CD4-positive, alpha-beta T cell (primary cell): ENCODE data around the gene MYBPH. TPM values are rescaled to one million over a fixed set of nuclear protein-coding genes. Genes with fewer than 3 reads are reported as not detected.

Experiments used
- ATAC-seq: fragments of 200-7000 bp; cut with Tn5 transposase; one replicate; pipeline ENCODE4 v1.10.0; 2022; ENCODE audit warnings: mild to moderate bottlenecking; ENCODE audit not compliant: poor library complexity
- CTCF ChIA-PET: fragments of 350-600 bp; sonication (Branson Sonifier 250); formaldehyde crosslinking; loops from one replicate; lab custom pipeline; 2021; ENCODE audit warnings: antibody characterized with exemption, inconsistent platforms; lab: Charles Lee
- POLR2A ChIA-PET: fragments of 350-600 bp; sonication (Branson Sonifier 250); formaldehyde crosslinking; loops from one replicate; lab custom pipeline; 2021; ENCODE audit warnings: antibody characterized with exemption, inconsistent platforms; lab: Charles Lee
- DNase-seq, 14 experiments: peaks; one replicate each; pipeline ENCODE4 v3.0.0-alpha.2; 2013 to 2020; ENCODE audit warnings: mixed read lengths in 2 of 14
- H3K27ac ChIP-seq, 2 donors: one replicate each; pipeline versions ENCODE4 v1.5.1 to v1.7.0; 2013; ENCODE audit warnings: low read length in 2 of 2, low read depth in 1 of 2, mild to moderate bottlenecking in 1 of 2
- H3K27me3 ChIP-seq, 2 experiments: 1 replicate in 1 of 2; 2 replicates in 1 of 2; pipeline versions ENCODE4 v1.6.1 to v1.7.0; 2013; ENCODE audit warnings: low read length in 2 of 2, control low read depth in 1 of 2, mild to moderate bottlenecking in 1 of 2, moderate library complexity in 1 of 2; ENCODE audit not compliant: insufficient read depth in 2 of 2, control insufficient read depth in 1 of 2
- H3K36me3 ChIP-seq: one replicate; pipeline ENCODE4 v1.6.1; 2013; ENCODE audit warnings: low read length, control low read depth; ENCODE audit not compliant: insufficient read depth
- H3K4me1 ChIP-seq: one replicate; pipeline ENCODE4 v1.6.1; 2013; ENCODE audit warnings: low read length, control low read depth; ENCODE audit not compliant: insufficient read depth
- H3K4me3 ChIP-seq: one replicate; pipeline ENCODE4 v1.5.1; 2013; ENCODE audit warnings: mild to moderate bottlenecking, low read length, moderate library complexity
- H3K9me3 ChIP-seq, 2 experiments: 1 replicate in 1 of 2; 2 replicates in 1 of 2; pipeline versions ENCODE4 v1.6.1 to v1.7.0; 2013; ENCODE audit warnings: low read length in 2 of 2, mild to moderate bottlenecking in 2 of 2, control low read depth in 1 of 2, moderate library complexity in 1 of 2; ENCODE audit not compliant: control insufficient read depth in 1 of 2, insufficient read depth in 1 of 2
- H3K27ac Mint-ChIP-seq: one replicate; pipeline ENCODE4 v1.8.0; 2020; ENCODE audit warnings: mixed read lengths
- H3K27me3 Mint-ChIP-seq: one replicate; pipeline ENCODE4 v1.8.0; 2021; ENCODE audit warnings: mixed read lengths
- H3K36me3 Mint-ChIP-seq: one replicate; pipeline ENCODE4 v1.8.0; 2021; ENCODE audit warnings: low read depth, mixed read lengths
- H3K4me1 Mint-ChIP-seq: one replicate; pipeline ENCODE4 v1.8.0; 2021; ENCODE audit warnings: low read depth, mixed read lengths
- H3K4me3 Mint-ChIP-seq: one replicate; pipeline ENCODE4 v1.8.0; 2020; ENCODE audit warnings: mild to moderate bottlenecking, mixed read lengths
- H3K9me3 Mint-ChIP-seq: one replicate; pipeline ENCODE4 v1.8.0; 2020; ENCODE audit warnings: mixed read lengths
- intact Hi-C, 2 experiments: fragments of 100-400 bp; cut with DNase I in 1 of 2; cut with micrococcal nuclease in 1 of 2; formaldehyde crosslinking; loops; one replicate each; pipeline versions ENCODE4 v1.15.1 to v1.9.0; 2023 to 2025; cut with DNase I, micrococcal nuclease
- total RNA-seq, 174 experiments: library from RNA in 2 of 174; stranded (reverse) in 2 of 174; gene quantifications; one replicate each; pipeline ENCODE4 v1.2.3 and lab custom pipeline; 2021 to 2026
- TF ChIP-seq, protein P1 (sequence below): fragments of 200-600 bp; IDR thresholded peaks from one replicate; pipeline ENCODE4 v1.8.0; 2022; ENCODE audit warnings: antibody characterized with exemption, mild to moderate bottlenecking

The MYBPH gene
- total RNA-seq, 2 experiments from 2014 or later: not detected

DNA sequence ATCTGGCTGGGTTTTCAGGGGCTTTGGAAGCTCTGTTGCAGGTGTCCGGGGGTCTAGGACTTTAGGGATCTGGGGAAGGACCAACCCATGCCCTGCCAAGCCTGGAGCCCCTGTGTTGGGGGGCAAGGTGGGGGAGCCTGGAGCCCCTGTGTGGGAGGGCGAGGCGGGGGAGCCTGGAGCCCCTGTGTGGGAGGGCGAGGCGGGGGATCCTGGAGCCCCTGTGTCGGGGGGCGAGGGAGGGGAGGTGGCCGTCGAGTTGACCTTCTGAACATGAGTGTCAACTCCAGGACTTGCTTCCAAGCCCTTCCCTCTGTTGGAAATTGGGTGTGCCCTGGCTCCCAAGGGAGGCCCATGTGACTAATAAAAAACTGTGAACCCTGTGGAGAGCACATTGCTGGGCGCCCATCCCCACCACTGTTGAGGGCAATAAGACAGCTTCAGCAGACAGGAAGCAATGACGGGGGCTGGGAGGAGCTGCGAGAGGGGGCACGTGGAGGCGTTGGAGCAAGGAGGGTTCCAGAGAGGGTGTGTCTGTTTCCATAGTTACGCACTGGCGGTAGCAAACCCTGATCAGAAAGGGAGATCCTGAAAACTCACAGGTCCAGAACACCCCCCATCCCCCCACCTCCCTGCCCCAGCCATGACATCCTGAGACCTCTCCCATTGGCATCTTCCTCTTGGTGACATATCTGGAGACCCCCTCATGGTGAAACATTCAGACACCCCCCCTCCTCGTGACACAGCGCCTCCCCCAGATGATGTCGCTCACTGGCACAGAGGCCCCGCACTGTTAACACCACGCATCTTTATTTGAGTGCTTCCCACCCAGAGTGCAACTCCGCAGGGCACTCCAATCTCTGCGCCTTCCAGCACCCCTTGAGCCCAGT lies 8.4 kb downstream of the MYBPH start:
- no peak overlapping the region for H3K27ac ChIP-seq
- intact Hi-C loops: no loop called here
- H3K9me3 ChIP-seq: no peaks in the 10 kb centered on the region
- H3K27ac Mint-ChIP-seq: no peak overlapping the region
- peaks cover 0 to 10% of the 10 kb centered on the region in 2 experiments for H3K27me3 ChIP-seq
- H3K4me1 Mint-ChIP-seq: no peaks in the 10 kb centered on the region
- ATAC-seq (no peak), DNase-seq (peak in 1 of 14 experiments; percentile 7)
- no peaks in the 10 kb centered on the region for H3K9me3 Mint-ChIP-seq
- no peaks in the 10 kb centered on the region for H3K4me1 ChIP-seq
- peaks cover 11% of the 10 kb centered on the region for H3K27me3 Mint-ChIP-seq
- no peaks in the 10 kb centered on the region for H3K36me3 ChIP-seq
- TF ChIP-seq, protein P1, sequence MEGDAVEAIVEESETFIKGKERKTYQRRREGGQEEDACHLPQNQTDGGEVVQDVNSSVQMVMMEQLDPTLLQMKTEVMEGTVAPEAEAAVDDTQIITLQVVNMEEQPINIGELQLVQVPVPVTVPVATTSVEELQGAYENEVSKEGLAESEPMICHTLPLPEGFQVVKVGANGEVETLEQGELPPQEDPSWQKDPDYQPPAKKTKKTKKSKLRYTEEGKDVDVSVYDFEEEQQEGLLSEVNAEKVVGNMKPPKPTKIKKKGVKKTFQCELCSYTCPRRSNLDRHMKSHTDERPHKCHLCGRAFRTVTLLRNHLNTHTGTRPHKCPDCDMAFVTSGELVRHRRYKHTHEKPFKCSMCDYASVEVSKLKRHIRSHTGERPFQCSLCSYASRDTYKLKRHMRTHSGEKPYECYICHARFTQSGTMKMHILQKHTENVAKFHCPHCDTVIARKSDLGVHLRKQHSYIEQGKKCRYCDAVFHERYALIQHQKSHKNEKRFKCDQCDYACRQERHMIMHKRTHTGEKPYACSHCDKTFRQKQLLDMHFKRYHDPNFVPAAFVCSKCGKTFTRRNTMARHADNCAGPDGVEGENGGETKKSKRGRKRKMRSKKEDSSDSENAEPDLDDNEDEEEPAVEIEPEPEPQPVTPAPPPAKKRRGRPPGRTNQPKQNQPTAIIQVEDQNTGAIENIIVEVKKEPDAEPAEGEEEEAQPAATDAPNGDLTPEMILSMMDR: no peak
- no peak overlapping the region for H3K4me3 ChIP-seq
- POLR2A ChIA-PET: no interaction called here
- H3K36me3 Mint-ChIP-seq: no peaks in the 10 kb centered on the region
- no peak overlapping the region for H3K4me3 Mint-ChIP-seq
- CTCF ChIA-PET: no interaction called here

DNA sequence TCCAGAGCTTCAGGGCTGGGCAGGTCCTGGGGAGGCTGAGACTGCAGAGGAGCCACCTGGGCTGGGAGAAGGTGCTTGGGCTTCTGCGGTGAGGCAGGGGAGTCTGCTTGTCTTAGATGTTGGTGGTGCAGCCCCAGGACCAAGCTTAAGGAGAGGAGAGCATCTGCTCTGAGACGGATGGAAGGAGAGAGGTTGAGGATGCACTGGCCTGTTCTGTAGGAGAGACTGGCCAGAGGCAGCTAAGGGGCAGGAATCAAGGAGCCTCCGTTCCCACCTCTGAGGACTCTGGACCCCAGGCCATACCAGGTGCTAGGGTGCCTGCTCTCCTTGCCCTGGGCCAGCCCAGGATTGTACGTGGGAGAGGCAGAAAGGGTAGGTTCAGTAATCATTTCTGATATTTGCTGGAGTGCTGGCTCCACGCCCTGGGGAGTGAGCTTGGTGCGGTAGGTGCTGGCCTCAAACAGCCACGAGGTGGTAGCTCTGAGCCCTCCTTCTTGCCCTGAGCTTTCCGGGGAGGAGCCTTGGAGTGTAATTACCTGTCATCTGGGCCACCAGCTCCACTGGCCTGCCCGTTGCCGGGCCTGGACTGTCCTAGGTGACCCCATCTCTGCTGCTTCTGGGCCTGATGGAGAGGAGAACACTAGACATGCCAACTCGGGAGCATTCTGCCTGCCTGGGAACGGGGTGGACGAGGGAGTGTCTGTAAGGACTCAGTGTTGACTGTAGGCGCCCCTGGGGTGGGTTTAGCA lies 9.3 kb downstream of the MYBPH start:
- DNase-seq (no peak), ATAC-seq (no peak)
- intact Hi-C loops: no loop called here
- H3K4me1 ChIP-seq: no peaks in the 10 kb centered on the region
- H3K27ac ChIP-seq: no peak overlapping the region
- no peaks in the 10 kb centered on the region for H3K36me3 ChIP-seq
- H3K4me1 Mint-ChIP-seq: no peaks in the 10 kb centered on the region
- no peaks in the 10 kb centered on the region for H3K9me3 Mint-ChIP-seq
- H3K4me3 ChIP-seq: no peak overlapping the region
- H3K27ac Mint-ChIP-seq: no peak overlapping the region
- no peaks in the 10 kb centered on the region for H3K9me3 ChIP-seq
- TF ChIP-seq, protein P1: no peak
- POLR2A ChIA-PET: no interaction called here
- H3K27me3 Mint-ChIP-seq: peaks cover 11% of the 10 kb centered on the region
- H3K27me3 ChIP-seq: peaks cover 0 to 12% of the 10 kb centered on the region in 2 experiments
- H3K36me3 Mint-ChIP-seq: no peaks in the 10 kb centered on the region
- H3K4me3 Mint-ChIP-seq: no peak overlapping the region
- CTCF ChIA-PET: no interaction called here

DNA sequence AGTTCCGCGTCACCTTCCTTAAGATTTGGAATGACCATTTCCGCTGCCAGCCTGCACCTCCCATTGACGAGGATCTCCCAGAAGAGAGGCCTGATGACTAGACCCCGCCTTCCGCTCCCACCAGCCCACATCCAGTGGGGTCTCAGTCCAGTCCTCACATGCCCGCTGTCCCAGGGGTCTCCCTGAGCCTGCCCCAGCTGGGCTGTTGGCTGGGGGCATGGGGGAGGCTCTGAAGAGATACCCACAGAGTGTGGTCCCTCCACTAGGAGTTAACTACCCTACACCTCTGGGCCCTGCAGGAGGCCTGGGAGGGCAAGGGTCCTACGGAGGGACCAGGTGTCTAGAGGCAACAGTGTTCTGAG lies 9.8 kb downstream of the MYBPH start:
- no peaks in the 10 kb centered on the region for H3K4me1 ChIP-seq
- no peaks in the 10 kb centered on the region for H3K9me3 Mint-ChIP-seq
- H3K4me1 Mint-ChIP-seq: no peaks in the 10 kb centered on the region
- peaks cover 11% of the 10 kb centered on the region for H3K27me3 Mint-ChIP-seq
- POLR2A ChIA-PET: no interaction called here
- CTCF ChIA-PET: no interaction called here
- intact Hi-C loops: no loop called here
- no peak for ATAC-seq
- DNase-seq: no peak
- H3K27ac ChIP-seq: no peak overlapping the region
- TF ChIP-seq, protein P1: no peak
- no peak overlapping the region for H3K4me3 ChIP-seq
- no peak overlapping the region for H3K27ac Mint-ChIP-seq
- peaks cover 0 to 12% of the 10 kb centered on the region in 2 experiments for H3K27me3 ChIP-seq
- H3K36me3 Mint-ChIP-seq: no peaks in the 10 kb centered on the region
- H3K9me3 ChIP-seq: no peaks in the 10 kb centered on the region
- H3K4me3 Mint-ChIP-seq: no peak overlapping the region
- H3K36me3 ChIP-seq: no peaks in the 10 kb centered on the region
